ENCODE measurements around the gene RS1.

RS1 gene

GRCh38 chrX:18598413-18598812, 73.5 kb downstream of the RS1 start:
- DNase-seq (ENCODE audit: low spot score), result no peak

GRCh38 chrX:18596096-18596495, 75.8 kb downstream of the RS1 start:
- no peak for DNase-seq (ENCODE audit: low spot score)

- no peak for DNase-seq (ENCODE audit: low spot score)
These were observed 77.8 kb downstream of the RS1 start for GRCh38 chrX:18594079-18594478.

GRCh38 chrX:18591834-18592233, 80.1 kb downstream of the RS1 start:
- DNase-seq (ENCODE audit: low spot score), result no peak

Measured in AG20443 (cell line).